CD14-positive monocyte (primary cell): ENCODE measurements around the gene CRIP2. TPM values are rescaled to one million over a fixed set of nuclear protein-coding genes. Genes with fewer than 3 reads are reported as not detected.

ENCODE experiments used
- DNase-seq, 3 donors: peaks; one replicate each; pipeline ENCODE4 v3.0.0-alpha.2; 2011 to 2022
- H2AFZ ChIP-seq: 2 replicates; pipeline ENCODE4 v1.6.0; 2012; ENCODE audit warnings: mild to moderate bottlenecking, low read depth, low read length, inconsistent platforms; ENCODE audit not compliant: insufficient read depth, poor library complexity, severe bottlenecking
- H3K27ac ChIP-seq, 2 donors: 1 replicate in 1 of 2; 2 replicates in 1 of 2; pipeline ENCODE4 v1.5.1; 2012 to 2013; ENCODE audit warnings: low read length in 2 of 2, control low read depth in 1 of 2, inconsistent platforms in 1 of 2, low read depth in 1 of 2, mild to moderate bottlenecking in 1 of 2
- H3K27me3 ChIP-seq, 2 donors: one replicate each; pipeline versions ENCODE4 v1.6.0 to v1.6.1; 2011 to 2013; ENCODE audit warnings: low read length in 2 of 2; ENCODE audit not compliant: control insufficient read depth in 2 of 2, insufficient read depth in 2 of 2
- H3K36me3 ChIP-seq, 2 donors: replicated peaks in 1 of 2; 1 replicate in 1 of 2; 2 replicates in 1 of 2; pipeline versions ENCODE4 v1.5.1 to v1.6.1; 2012 to 2013; ENCODE audit warnings: low read length in 2 of 2, control low read depth in 1 of 2, inconsistent platforms in 1 of 2, mild to moderate bottlenecking in 1 of 2; ENCODE audit not compliant: insufficient read depth in 2 of 2, control insufficient read depth in 1 of 2
- H3K4me1 ChIP-seq, 2 donors: 1 replicate in 1 of 2; 2 replicates in 1 of 2; pipeline versions ENCODE4 v1.5.1 to v1.6.1; 2012 to 2013; ENCODE audit warnings: low read length in 2 of 2, control low read depth in 1 of 2, inconsistent platforms in 1 of 2, mild to moderate bottlenecking in 1 of 2, moderate library complexity in 1 of 2; ENCODE audit not compliant: insufficient read depth in 2 of 2, control insufficient read depth in 1 of 2
- H3K4me2 ChIP-seq: replicated peaks from 2 replicates; pipeline ENCODE3; 2012; ENCODE audit warnings: low read length, moderate library complexity, mild to moderate bottlenecking; ENCODE audit not compliant: poor library complexity, severe bottlenecking; ENCODE audit errors: extremely low read depth
- H3K4me3 ChIP-seq, 3 experiments: fragments of 200-600 bp in 1 of 3; sonication (generic) in 1 of 3; replicated peaks in 1 of 3; 1 replicate in 2 of 3; 2 replicates in 1 of 3; pipeline ENCODE4 v1.5.1; 2011 to 2013; ENCODE audit warnings: low read length in 3 of 3, mild to moderate bottlenecking in 3 of 3, control low read depth in 2 of 3, low read depth in 2 of 3, inconsistent platforms in 1 of 3, moderate library complexity in 1 of 3
- H3K79me2 ChIP-seq: 2 replicates; pipeline ENCODE4 v1.6.0; 2012; ENCODE audit warnings: mild to moderate bottlenecking, control low read depth, inconsistent platforms, low read length, moderate library complexity; ENCODE audit not compliant: insufficient read depth
- H3K9ac ChIP-seq: 2 replicates; pipeline ENCODE4 v1.6.0; 2017; ENCODE audit warnings: low read length, mild to moderate bottlenecking; ENCODE audit not compliant: insufficient read depth, poor library complexity, severe bottlenecking
- H3K9me3 ChIP-seq, 2 donors: replicated peaks in 1 of 2; 1 replicate in 1 of 2; 2 replicates in 1 of 2; pipeline versions ENCODE4 v1.5.1 to v1.6.1; 2012 to 2013; ENCODE audit warnings: low read length in 2 of 2, control low read depth in 1 of 2; ENCODE audit not compliant: control insufficient read depth in 1 of 2, insufficient read depth in 1 of 2
- H4K20me1 ChIP-seq: 2 replicates; pipeline ENCODE4 v1.6.0; 2012; ENCODE audit warnings: mild to moderate bottlenecking, low read length, control low read depth, moderate library complexity; ENCODE audit not compliant: insufficient read depth
- H3K27ac Mint-ChIP-seq, 7 donors: one replicate each; pipeline ENCODE4 v1.8.0; 2020; ENCODE audit warnings: mild to moderate bottlenecking in 7 of 7, mixed read lengths in 7 of 7, moderate library complexity in 6 of 7, inconsistent platforms in 2 of 7
- H3K27me3 Mint-ChIP-seq, 3 donors: one replicate each; pipeline ENCODE4 v1.8.0; 2021 to 2022; ENCODE audit warnings: low read depth in 3 of 3, mild to moderate bottlenecking in 3 of 3, mixed read lengths in 3 of 3, moderate library complexity in 3 of 3, inconsistent platforms in 1 of 3
- H3K36me3 Mint-ChIP-seq, 2 donors: one replicate each; pipeline ENCODE4 v1.8.0; 2020; ENCODE audit warnings: mixed read lengths in 2 of 2, inconsistent platforms in 1 of 2, mild to moderate bottlenecking in 1 of 2
- H3K4me1 Mint-ChIP-seq: one replicate; pipeline ENCODE4 v1.8.0; 2020; ENCODE audit warnings: mild to moderate bottlenecking, mixed read lengths
- H3K4me3 Mint-ChIP-seq, 2 donors: one replicate each; pipeline ENCODE4 v1.8.0; 2020; ENCODE audit warnings: mild to moderate bottlenecking in 2 of 2, mixed read lengths in 2 of 2, moderate library complexity in 1 of 2
- H3K9me3 Mint-ChIP-seq, 7 donors: one replicate each; pipeline ENCODE4 v1.8.0; 2020 to 2022; ENCODE audit warnings: mixed read lengths in 7 of 7, mild to moderate bottlenecking in 6 of 7, moderate library complexity in 6 of 7, inconsistent platforms in 2 of 7
- WGBS: methylation state at CpG from one replicate; pipeline ENCODE4 v1.1.5; 2013; ENCODE audit warnings: missing lambda C conversion rate; ENCODE audit not compliant: insufficient coverage; 5-methylcytosine and 5-hydroxymethylcytosine counted together
- intact Hi-C, 2 donors: fragments of 100-400 bp; cut with micrococcal nuclease; formaldehyde crosslinking; loops; one replicate each; pipeline versions ENCODE4 v1.15.0 to v1.15.1; 2023
- polyA plus RNA-seq, 3 donors: library from polyadenylated mRNA; depleted of rRNA in 1 of 3; unstranded in 2 of 3; stranded (reverse) in 1 of 3; fragments of 300-500 nt in 2 of 3; fragments of >200 nt in 1 of 3; fragmentation: Illumina TruSeq in 2 of 3; gene quantifications; 1 replicate in 2 of 3; 2 replicates in 1 of 3; pipeline ENCODE4 v1.2.3, GENCODE V29; 2012 to 2021
- TF ChIP-seq, protein P1 (sequence below): fragments of 200-600 bp; IDR thresholded peaks from one replicate; pipeline ENCODE4 v1.8.0; 2022; ENCODE audit warnings: antibody characterized with exemption, mild to moderate bottlenecking

The CRIP2 gene
- polyA plus RNA-seq, 3 donors, result 2.1 to 4.0 (median 3.3) TPM

DNA sequence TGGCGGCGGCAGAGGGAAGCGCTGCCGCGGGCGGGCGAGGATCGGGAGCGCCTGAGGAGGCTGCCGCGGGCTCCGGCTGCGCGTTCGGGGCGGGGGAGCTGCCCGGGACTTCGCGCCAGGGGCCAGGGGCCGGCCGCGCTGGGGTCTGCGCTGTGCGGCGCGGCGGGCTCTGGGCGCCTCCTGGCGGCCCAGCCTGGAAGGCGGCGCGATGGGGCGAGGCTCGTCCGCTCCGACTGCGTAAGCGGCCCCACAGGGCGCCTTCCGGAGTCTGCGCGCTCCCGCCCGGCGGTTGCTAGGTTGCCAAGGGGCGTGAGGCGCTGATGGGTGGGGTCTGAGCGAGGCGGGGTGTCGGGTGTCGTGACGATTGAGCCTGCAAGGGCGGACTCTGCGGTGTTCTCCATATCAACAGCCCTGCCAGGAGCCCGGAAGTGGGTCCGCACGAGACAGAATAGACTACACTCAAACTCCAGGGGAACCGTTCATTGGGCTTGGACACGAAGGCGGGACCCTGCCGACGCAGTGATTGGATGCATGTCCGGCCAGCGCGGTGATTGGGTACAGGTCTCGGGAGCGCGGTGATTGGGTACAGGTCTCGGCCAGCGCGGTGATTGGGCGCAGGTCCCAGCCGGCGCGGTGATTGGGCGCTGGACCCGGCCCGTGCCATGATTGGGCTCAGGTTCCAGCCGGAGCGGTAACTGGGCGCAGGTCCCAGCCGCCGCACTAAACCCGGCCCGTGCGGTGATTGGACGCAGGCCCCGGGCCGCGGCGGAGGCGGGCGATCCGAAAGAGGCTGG lies 16.1 kb downstream of the CRIP2 start, which contains the start of gene TEDC1:
Gene TEDC1, plus strand, starts transcription at position 675 of the 794 bp plus-strand sequence. CDS start 130 bp downstream, outside the sequence.
- Histone ChIP-seq H3K27ac (peak within 1 kb of the TSS; percentile 81 to 91), H3K4me1 (peaks cover 44 to 55% of the 10 kb centered on the region in 2 donors), H4K20me1 (peaks cover 31% of the 10 kb centered on the region), H3K27me3 (peaks cover 2 to 12% of the 10 kb centered on the region in 2 donors), H3K36me3 (peaks cover 0 to 5% of the 10 kb centered on the region in 2 donors), H3K9ac (peak within 1 kb of the TSS; percentile 95), H3K9me3 (no peaks in the 10 kb centered on the region), H3K4me2 (peak within 1 kb of the TSS; percentile 82), H2AFZ (peak within 1 kb of the TSS; percentile 75), H3K79me2 (peaks cover 5% of the 10 kb centered on the region), H3K4me3 (peak within 1 kb of the TSS; percentile 58 to 89 (median 66))
- peak within 1 kb of the TSS; percentile 80 to 90 for H3K4me3 Mint-ChIP-seq
- peak within 1 kb of the TSS; percentile 90 to 97 (median 95) for H3K27ac Mint-ChIP-seq
- intact Hi-C loops, result loop anchor here (1.0 to 5.0 kb wide), 6 partner anchors 42 to 738 kb away; partner anchors contain the start of genes SIVA1 (in 1 of the 2) and TEX22 (in 1 of the 2)
- H3K36me3 Mint-ChIP-seq, result peaks cover 5 to 17% of the 10 kb centered on the region in 2 donors
- peaks cover 11 to 20% (median 16%) of the 10 kb centered on the region in 3 donors for H3K27me3 Mint-ChIP-seq
- peak; percentile 100 for DNase-seq
- under 1% methylated on average over 92 of the region's 94 CpGs for WGBS
- peaks cover 31% of the 10 kb centered on the region for H3K4me1 Mint-ChIP-seq
- TF ChIP-seq, protein P1, sequence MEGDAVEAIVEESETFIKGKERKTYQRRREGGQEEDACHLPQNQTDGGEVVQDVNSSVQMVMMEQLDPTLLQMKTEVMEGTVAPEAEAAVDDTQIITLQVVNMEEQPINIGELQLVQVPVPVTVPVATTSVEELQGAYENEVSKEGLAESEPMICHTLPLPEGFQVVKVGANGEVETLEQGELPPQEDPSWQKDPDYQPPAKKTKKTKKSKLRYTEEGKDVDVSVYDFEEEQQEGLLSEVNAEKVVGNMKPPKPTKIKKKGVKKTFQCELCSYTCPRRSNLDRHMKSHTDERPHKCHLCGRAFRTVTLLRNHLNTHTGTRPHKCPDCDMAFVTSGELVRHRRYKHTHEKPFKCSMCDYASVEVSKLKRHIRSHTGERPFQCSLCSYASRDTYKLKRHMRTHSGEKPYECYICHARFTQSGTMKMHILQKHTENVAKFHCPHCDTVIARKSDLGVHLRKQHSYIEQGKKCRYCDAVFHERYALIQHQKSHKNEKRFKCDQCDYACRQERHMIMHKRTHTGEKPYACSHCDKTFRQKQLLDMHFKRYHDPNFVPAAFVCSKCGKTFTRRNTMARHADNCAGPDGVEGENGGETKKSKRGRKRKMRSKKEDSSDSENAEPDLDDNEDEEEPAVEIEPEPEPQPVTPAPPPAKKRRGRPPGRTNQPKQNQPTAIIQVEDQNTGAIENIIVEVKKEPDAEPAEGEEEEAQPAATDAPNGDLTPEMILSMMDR, result peak; percentile 84
- H3K9me3 Mint-ChIP-seq, result peaks cover 0 to 3% (median 0%) of the 10 kb centered on the region in 7 donors

DNA sequence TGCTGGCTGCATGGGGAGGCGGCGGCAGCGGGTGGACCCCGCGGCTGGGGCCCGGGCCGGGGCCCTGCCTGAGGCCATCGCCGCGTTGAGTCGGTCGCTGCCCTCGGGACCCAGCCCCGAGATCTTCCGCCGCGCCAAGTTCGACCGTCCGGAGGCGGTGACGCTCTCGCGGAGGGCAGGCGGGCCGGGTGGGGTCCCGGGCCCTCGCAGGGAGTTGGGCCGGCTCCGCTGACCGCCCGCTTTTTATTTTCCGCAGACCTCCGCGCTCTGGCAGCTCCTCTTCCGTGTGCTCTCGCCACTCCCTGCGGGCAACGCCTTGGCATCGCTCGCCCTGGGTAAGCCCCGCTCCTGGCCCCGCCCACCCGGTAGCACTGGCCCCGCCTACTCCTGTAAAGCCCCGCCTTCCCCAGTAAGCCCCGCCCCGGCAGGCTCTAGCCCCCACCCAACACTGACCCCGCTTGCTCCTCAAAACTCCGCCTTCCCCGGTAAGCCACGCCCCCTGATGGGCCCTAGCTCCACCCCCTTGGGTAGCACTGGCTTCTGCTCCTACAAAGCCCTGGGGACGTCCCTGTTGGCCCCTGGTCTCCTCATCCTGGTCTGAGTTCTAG lies 16.8 kb downstream of the CRIP2 start:
- Histone ChIP-seq H3K27ac (peak overlapping the region; percentile 81 to 91), H3K9me3 (no peaks in the 10 kb centered on the region), H3K79me2 (peaks cover 5% of the 10 kb centered on the region), H4K20me1 (peaks cover 31% of the 10 kb centered on the region), H3K27me3 (peaks cover under 1 to 5% of the 10 kb centered on the region in 2 donors), H3K9ac (peak overlapping the region; percentile 95), H3K4me1 (peaks cover 37 to 48% of the 10 kb centered on the region in 2 donors), H3K36me3 (peaks cover 0 to 5% of the 10 kb centered on the region in 2 donors), H3K4me3 (peak overlapping the region; percentile 45 to 89 (median 66)), H3K4me2 (peak overlapping the region; percentile 82), H2AFZ (peak overlapping the region; percentile 75)
- H3K4me1 Mint-ChIP-seq, result peaks cover 24% of the 10 kb centered on the region
- WGBS, result 0% methylated on average over 52 of the region's 53 CpGs
- H3K36me3 Mint-ChIP-seq, result peaks cover 5 to 17% of the 10 kb centered on the region in 2 donors
- H3K27me3 Mint-ChIP-seq, result peaks cover 5 to 13% (median 9%) of the 10 kb centered on the region in 3 donors
- H3K4me3 Mint-ChIP-seq, result peak overlapping the region; percentile 79 to 81
- H3K27ac Mint-ChIP-seq, result peak overlapping the region; percentile 90 to 97 (median 94)
- peaks cover 0 to 3% (median 0%) of the 10 kb centered on the region in 7 donors for H3K9me3 Mint-ChIP-seq
- TF ChIP-seq, protein P1, result no peak
- peak; percentile 69 to 86 (median 83) for DNase-seq
- intact Hi-C loops, result loop anchor here (2.0 to 5.0 kb wide), 5 partner anchors 43 to 739 kb away; partner anchors contain the start of genes SIVA1 (in 1 of the 2) and TEX22 (in 1 of the 2)
